ENCODE measurements around the gene TBC1D23.
"Not testable (repeated sequence)": the region's sequence is repeated elsewhere in the genome, so short reads cannot be mapped to it uniquely, and the experiment has no call there.

The TBC1D23 gene

DNA sequence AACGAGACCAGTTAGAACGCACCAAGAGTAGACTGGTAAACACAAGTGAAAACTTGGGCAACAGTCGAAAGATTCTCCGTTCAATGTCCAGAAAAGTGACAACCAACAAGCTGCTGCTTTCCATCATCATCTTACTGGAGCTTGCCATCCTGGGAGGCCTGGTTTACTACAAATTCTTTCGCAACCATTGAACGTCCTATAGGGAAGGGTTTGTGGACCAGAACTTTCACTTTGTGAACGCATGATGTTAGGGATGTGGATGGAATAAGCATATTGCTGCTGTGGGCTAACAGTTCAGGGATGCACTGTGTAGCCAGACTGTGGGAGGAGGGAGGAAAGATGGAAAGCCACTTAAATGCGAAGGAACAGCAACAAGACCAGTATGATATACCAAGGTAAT is 34.9 kb upstream of the TBC1D23 start:
- in situ Hi-C loops (cut with MboI; ENCODE audit: low pct_unique_long_range_greater_than_20kb, low sequenced_read_pairs, unreplicated experiment): no loop called here
- DNase-seq (ENCODE audit: low spot score): no peak
- TF ChIP-seq, protein P1, sequence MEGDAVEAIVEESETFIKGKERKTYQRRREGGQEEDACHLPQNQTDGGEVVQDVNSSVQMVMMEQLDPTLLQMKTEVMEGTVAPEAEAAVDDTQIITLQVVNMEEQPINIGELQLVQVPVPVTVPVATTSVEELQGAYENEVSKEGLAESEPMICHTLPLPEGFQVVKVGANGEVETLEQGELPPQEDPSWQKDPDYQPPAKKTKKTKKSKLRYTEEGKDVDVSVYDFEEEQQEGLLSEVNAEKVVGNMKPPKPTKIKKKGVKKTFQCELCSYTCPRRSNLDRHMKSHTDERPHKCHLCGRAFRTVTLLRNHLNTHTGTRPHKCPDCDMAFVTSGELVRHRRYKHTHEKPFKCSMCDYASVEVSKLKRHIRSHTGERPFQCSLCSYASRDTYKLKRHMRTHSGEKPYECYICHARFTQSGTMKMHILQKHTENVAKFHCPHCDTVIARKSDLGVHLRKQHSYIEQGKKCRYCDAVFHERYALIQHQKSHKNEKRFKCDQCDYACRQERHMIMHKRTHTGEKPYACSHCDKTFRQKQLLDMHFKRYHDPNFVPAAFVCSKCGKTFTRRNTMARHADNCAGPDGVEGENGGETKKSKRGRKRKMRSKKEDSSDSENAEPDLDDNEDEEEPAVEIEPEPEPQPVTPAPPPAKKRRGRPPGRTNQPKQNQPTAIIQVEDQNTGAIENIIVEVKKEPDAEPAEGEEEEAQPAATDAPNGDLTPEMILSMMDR (IDR thresholded peaks at IDR 0.05; ENCODE audit: extremely low read depth, insufficient read depth, missing control alignments): no peak

DNA sequence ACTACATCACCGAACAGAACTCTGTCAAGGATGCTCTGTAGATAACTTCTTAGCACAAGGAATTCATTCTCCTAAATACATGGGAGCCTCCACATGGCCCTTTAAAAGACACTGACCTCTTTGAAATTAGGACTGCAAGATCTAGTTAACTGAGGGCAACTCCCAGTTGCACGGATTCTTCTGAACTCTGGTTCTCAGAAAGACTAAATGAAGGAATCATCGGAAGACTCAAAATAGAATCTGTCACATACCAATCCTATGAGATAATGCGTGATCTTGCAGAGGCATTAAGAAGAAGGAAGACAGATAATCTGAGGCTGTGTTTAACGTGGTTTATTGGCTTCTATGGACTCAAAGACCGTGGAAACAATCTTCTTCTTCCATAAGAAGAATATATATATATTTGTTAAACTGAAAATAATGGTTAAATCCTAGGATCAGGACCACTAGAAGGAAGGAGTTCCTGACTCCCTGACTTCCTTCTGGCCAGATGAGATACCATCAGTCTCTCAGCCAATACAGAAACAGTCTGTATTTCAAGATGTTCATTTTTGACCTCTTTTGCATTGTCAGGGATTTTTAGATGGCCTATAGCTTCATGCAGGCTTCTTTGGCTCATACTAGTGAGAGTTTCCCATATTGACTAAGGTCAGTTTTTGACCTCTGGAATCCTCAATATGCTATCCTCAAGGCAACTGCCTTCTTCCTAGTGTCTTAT is 33.9 kb upstream of the TBC1D23 start:
- DNase-seq (ENCODE audit: low spot score): no peak
- in situ Hi-C loops (cut with MboI; ENCODE audit: low pct_unique_long_range_greater_than_20kb, low sequenced_read_pairs, unreplicated experiment): no loop called here
- TF ChIP-seq, protein P1 (IDR thresholded peaks at IDR 0.05; ENCODE audit: extremely low read depth, insufficient read depth, missing control alignments): no peak

DNA sequence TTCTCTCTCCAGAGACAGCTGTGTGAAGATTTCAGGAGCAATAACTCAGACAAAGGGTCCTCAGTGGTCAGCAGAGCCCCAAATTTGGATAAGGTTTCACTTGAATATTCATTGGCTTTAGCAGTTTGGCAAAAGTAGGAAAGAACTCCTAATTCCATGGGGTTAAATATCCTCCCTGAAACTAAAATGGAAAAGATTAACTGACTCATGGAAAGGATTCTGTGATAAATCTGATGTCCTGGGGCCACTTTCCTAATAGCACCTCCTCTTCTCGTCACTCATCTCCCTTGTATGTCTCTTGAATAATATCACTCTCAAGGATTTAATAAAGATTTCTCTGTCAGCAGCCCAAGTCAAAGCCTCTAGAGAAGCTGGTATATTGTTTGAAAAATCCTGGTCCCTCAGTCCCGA is 33.3 kb upstream of the TBC1D23 start:
- in situ Hi-C loops (cut with MboI; ENCODE audit: low pct_unique_long_range_greater_than_20kb, low sequenced_read_pairs, unreplicated experiment): no loop called here
- no peak for DNase-seq (ENCODE audit: low spot score)
- TF ChIP-seq, protein P1 (IDR thresholded peaks at IDR 0.05; ENCODE audit: extremely low read depth, insufficient read depth, missing control alignments): no peak

DNA sequence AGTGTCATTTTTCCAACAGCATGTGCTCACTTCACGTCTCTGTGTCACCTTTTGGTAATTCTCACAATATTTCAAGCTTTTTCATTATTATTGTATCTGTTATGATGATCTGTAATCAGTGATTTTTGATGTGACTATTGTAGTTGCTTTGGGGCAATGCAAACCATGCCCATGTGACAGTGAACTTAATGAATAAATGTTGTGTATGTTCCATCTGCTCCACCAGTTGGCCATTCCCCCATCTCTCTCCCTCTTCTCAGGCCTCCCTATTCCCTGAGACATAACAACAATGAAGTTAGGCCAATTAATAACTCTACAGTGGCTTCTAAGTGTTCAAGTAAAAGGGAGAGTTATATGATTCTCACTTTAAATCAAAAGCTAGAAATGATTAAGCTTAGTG is 32.5 kb upstream of the TBC1D23 start:
- in situ Hi-C loops (cut with MboI; ENCODE audit: low pct_unique_long_range_greater_than_20kb, low sequenced_read_pairs, unreplicated experiment): no loop called here
- TF ChIP-seq, protein P1 (IDR thresholded peaks at IDR 0.05; ENCODE audit: extremely low read depth, insufficient read depth, missing control alignments): no peak
- DNase-seq (ENCODE audit: low spot score): no peak

- DNase-seq (ENCODE audit: low spot score); in situ Hi-C loops (cut with MboI; ENCODE audit: low pct_unique_long_range_greater_than_20kb, low sequenced_read_pairs, unreplicated experiment): not testable (repeated sequence)
Observed at GRCh38 chr3:100229188-100229587, 31.6 kb upstream of the TBC1D23 start.

DNA sequence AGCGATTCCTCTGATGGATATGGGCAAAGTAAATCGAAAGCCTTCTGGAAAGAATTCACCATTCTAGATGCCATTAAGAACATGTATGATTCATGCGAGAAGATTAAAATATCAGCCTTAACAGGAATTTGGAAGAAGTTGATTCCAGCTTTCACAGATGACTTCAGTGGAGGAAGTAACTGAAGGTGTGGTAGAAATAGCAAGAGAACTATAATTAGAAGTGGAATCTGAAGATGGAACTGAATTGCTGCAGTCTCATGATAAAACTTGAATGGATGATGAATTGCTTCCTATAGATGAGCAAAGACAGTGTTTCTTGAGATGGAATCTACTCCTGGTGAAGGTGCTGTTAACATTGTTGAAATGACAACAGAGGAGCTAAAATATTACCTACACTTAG is 30.1 kb upstream of the TBC1D23 start:
- TF ChIP-seq, protein P1 (IDR thresholded peaks at IDR 0.05; ENCODE audit: extremely low read depth, insufficient read depth, missing control alignments): no peak
- DNase-seq (ENCODE audit: low spot score): no peak
- in situ Hi-C loops (cut with MboI; ENCODE audit: low pct_unique_long_range_greater_than_20kb, low sequenced_read_pairs, unreplicated experiment): no loop called here

DNA sequence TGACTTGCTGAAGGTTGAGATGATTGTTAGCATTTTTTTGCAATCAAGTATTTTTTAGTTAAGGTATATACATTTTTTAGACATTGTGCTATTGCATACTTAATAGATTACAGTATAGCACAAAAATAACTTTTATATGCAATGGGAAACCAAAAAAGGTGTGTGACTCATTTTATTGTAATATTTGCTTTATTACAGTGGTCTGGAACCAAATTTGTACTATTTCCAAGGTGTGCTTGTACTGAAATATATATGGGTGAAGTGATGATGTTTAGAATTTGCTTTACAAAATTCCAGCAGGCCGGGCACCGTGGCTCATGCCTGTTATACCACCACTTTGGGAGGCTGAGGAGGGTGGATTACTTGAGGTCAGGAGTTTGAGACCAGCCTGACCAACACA is 29.1 kb upstream of the TBC1D23 start:
- no peak for DNase-seq (ENCODE audit: low spot score)
- in situ Hi-C loops (cut with MboI; ENCODE audit: low pct_unique_long_range_greater_than_20kb, low sequenced_read_pairs, unreplicated experiment): no loop called here
- TF ChIP-seq, protein P1 (IDR thresholded peaks at IDR 0.05; ENCODE audit: extremely low read depth, insufficient read depth, missing control alignments): no peak
